ENCODE measurements around the gene C9orf152. TPM values are rescaled to one million over a fixed set of nuclear protein-coding genes. Genes with fewer than 3 reads are reported as not detected.
A peak's percentile ranks its signal among the peaks of the same experiment; 100 is the strongest.

The C9orf152 gene
- total and polyA plus RNA-seq, 10 of the 15 experiments (the other 5 are each of a cell fraction or from before 2014, with no cell fraction given) = 0.04 TPM; not detected in 9

GRCh38 chr9:110257097-110257841, 49.3 kb upstream of the C9orf152 start:
- Histone ChIP-seq H3K27ac (ENCODE audit: control insufficient read depth, insufficient read depth) (peak overlapping the region; percentile 91), H3K9ac (ENCODE audit: control insufficient read depth, insufficient read depth, low read length) (peak overlapping the region; percentile 92), H3K4me1 (ENCODE audit: control insufficient read depth, insufficient read depth, low read length) (peaks cover 24% of the 10 kb centered on the region), H3K27me3 (replicated peaks in 1 of 2; ENCODE audit: control insufficient read depth in 2 of 2, insufficient read depth in 2 of 2, low read length in 1 of 2) (no peaks in the 10 kb centered on the region), H3K79me2 (ENCODE audit: control insufficient read depth, insufficient read depth, low read length) (peaks cover 52% of the 10 kb centered on the region), H3K4me3 (peak overlapping the region; percentile 74), H4K20me1 (ENCODE audit: control insufficient read depth, insufficient read depth) (no peaks in the 10 kb centered on the region), H3K36me3 (ENCODE audit: control insufficient read depth in 2 of 2, insufficient read depth in 2 of 2, low read length in 1 of 2) (no peaks in the 10 kb centered on the region), H2AFZ (ENCODE audit: control insufficient read depth, low read depth, low read length) (peak overlapping the region; percentile 86), H3K9me3 (replicated peaks; ENCODE audit: control insufficient read depth, insufficient read depth, low read length) (no peaks in the 10 kb centered on the region), H3K4me2 (ENCODE audit: control insufficient read depth, insufficient read depth) (peak overlapping the region; percentile 100)
- WGBS (ENCODE audit: insufficient coverage, insufficient replicate concordance, low lambda C conversion rate, missing lambda C conversion rate) = under 1% methylated on average over 14 of the region's 14 CpGs
- ATAC-seq (peak; percentile 9), DNase-seq (ENCODE audit: low read depth, low spot score) (no peak), FAIRE-seq (no peak)
- CTCF ChIA-PET = interaction anchor here (0.7 to 2.3 kb wide), 11 partner anchors 9 to 366 kb away, joined by 3 to 8 read pairs (median 3); no protein-coding TSS in a partner anchor
- RAD21 ChIA-PET (ENCODE audit: unreplicated experiment) = interaction anchor here (0.7 to 3.1 kb wide), 18 partner anchors 10 to 366 kb away, joined by 3 to 16 read pairs (median 4); no protein-coding TSS in a partner anchor
- in situ Hi-C loops (cut with MboI) (no loop called here), intact Hi-C loops (cut with micrococcal nuclease; ENCODE audit: unreplicated experiment) (loop anchor here (5.0 to 10.0 kb wide), 4 partner anchors 202 to 1378 kb away; partner anchors contain the start of gene DNAJC25)
- TF ChIP-seq YY1 (IDR thresholded peaks at IDR 0.05; ENCODE audit: low read depth, low read length) = 0 out of 2 replicates have a peak, but pooled peaks have one; percentile 4
- peak; percentile 26 for TF ChIP-seq SKIL (IDR thresholded peaks at IDR 0.05; ENCODE audit: low read depth, poor library complexity, severe bottlenecking)
- TF ChIP-seq BHLHE40 (IDR thresholded peaks at IDR 0.05; ENCODE audit: borderline replicate concordance in 1 of 2, low read depth in 2 of 2, low read length in 1 of 2) = no peak
- TF ChIP-seq IKZF2 (IDR thresholded peaks at IDR 0.05) = 0 out of 4 replicates have a peak, but pooled peaks of 1 of the 2 experiments have one; percentile 14
- TF ChIP-seq IRF4 (IDR thresholded peaks at IDR 0.05; ENCODE audit: low read depth, low read length) = 0 out of 2 replicates have a peak, but pooled peaks have one; percentile 9
- peak; percentile 53; the same call in 1 of the 2 replicates for TF ChIP-seq POLR2A (IDR thresholded peaks at IDR 0.05; ENCODE audit: low read depth, low read length)
- TF ChIP-seq CBFB (IDR thresholded peaks at IDR 0.05; ENCODE audit: low read depth) = peak; percentile 9; the same call in 1 of the 2 replicates
- TF ChIP-seq TAF1 (IDR thresholded peaks at IDR 0.05; ENCODE audit: borderline replicate concordance, low read depth, low read length) = peak; percentile 24; the same call in 1 of the 2 replicates
- TF ChIP-seq ZSCAN29 (IDR thresholded peaks at IDR 0.05) = no peak
- TF ChIP-seq MTA2 (IDR thresholded peaks at IDR 0.05; ENCODE audit: low read depth) = 0 out of 2 replicates have a peak, but pooled peaks have one; percentile 8
- 0 out of 2 replicates have a peak, but pooled peaks have one; percentile 50 for TF ChIP-seq ZBED1 (IDR thresholded peaks at IDR 0.05; ENCODE audit: borderline replicate concordance)
- TF ChIP-seq NKRF (conservative IDR thresholded peaks at IDR 0.05) = no peak; the same call in 1 of the 2 replicates
- no peak for TF ChIP-seq KDM1A (IDR thresholded peaks at IDR 0.05; ENCODE audit: borderline replicate concordance)
- TF ChIP-seq NBN (IDR thresholded peaks at IDR 0.05) = peak; percentile 39; the same call in 1 of the 2 replicates
- 0 out of 2 replicates have a peak, but pooled peaks have one; percentile 3 for TF ChIP-seq ATF7 (IDR thresholded peaks at IDR 0.05; ENCODE audit: low read depth)
- TF ChIP-seq MLLT1 (IDR thresholded peaks at IDR 0.05) = peak; percentile 62
- TF ChIP-seq POLR2AphosphoS5 (IDR thresholded peaks at IDR 0.05; ENCODE audit: low read length) = peak; percentile 17; the same call in 1 of the 2 replicates
- TF ChIP-seq PAX5 (IDR thresholded peaks at IDR 0.05; ENCODE audit: borderline replicate concordance, low read depth, low read length) = 0 out of 2 replicates have a peak, but pooled peaks have one; percentile 1
- peak; percentile 87; the same call in 1 of the 2 replicates for TF ChIP-seq NR2F1 (conservative IDR thresholded peaks at IDR 0.05)
- TSS peak; percentile 92 for BruUV-seq (replicated peaks)
- SMC1A ChIA-PET (ENCODE audit: uncharacterized antibody, unreplicated experiment) = interaction anchor here (0.9 to 3.0 kb wide), 11 partner anchors 7 to 1127 kb away, joined by 3 to 13 read pairs (median 5); no protein-coding TSS in a partner anchor
- POLR2A ChIA-PET = interaction anchor here (0.6 to 1.6 kb wide), 9 partner anchors 25 to 345 kb away, joined by 3 to 6 read pairs (median 4); no protein-coding TSS in a partner anchor

Data from GM12878 (cell line).